Activated naive CD4-positive, alpha-beta T cell treated with anti-CD3 and anti-CD28 coated beads, Interleukin-2, amount 50 U/mL, for 24 hours (primary cell): ENCODE measurements around the gene TBC1D24.

Experiments
- H3K27ac Mint-ChIP-seq: one replicate; pipeline ENCODE4 v1.8.0; 2021; ENCODE audit warnings: mild to moderate bottlenecking, mixed read lengths
- H3K27me3 Mint-ChIP-seq: one replicate; pipeline ENCODE4 v1.8.0; 2021; ENCODE audit warnings: mixed read lengths
- H3K36me3 Mint-ChIP-seq: one replicate; pipeline ENCODE4 v1.8.0; 2021; ENCODE audit warnings: mixed read lengths
- H3K4me1 Mint-ChIP-seq: one replicate; pipeline ENCODE4 v1.8.0; 2021; ENCODE audit warnings: mixed read lengths
- H3K4me3 Mint-ChIP-seq: one replicate; pipeline ENCODE4 v1.8.0; 2021; ENCODE audit warnings: mild to moderate bottlenecking, mixed read lengths
- H3K9me3 Mint-ChIP-seq: one replicate; pipeline ENCODE4 v1.8.0; 2021; ENCODE audit warnings: mixed read lengths

TBC1D24 gene

GRCh38 chr16:2520784-2521531, 46.0 kb downstream of the TBC1D24 start:
- peaks cover 50% of the 10 kb centered on the region for H3K4me1 Mint-ChIP-seq
- peak overlapping the region; percentile 85 for H3K4me3 Mint-ChIP-seq
- no peaks in the 10 kb centered on the region for H3K9me3 Mint-ChIP-seq
- H3K27ac Mint-ChIP-seq, result peak overlapping the region; percentile 96
- H3K36me3 Mint-ChIP-seq, result peaks cover 4% of the 10 kb centered on the region
- H3K27me3 Mint-ChIP-seq, result no peaks in the 10 kb centered on the region

DNA sequence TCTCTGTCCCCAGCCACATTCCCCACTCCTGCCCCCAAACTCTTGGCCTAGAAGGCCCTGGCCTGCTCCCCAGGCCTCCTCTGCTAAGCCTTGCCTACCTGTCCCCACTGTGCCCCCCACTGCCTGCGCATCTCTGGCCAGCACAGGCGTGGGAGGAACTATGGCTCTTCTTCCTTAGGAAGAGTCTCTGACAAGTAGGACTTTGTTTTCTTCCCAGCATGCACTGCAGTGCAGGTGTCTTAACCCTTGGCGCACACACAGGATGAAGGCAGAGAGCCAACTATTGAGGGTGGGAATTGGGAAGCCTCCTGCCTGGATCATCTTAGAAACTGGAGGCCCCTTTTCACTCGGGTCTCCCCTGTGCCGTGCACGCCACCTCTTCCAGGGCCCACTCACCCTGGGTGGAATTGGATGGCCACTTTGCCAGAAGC, 48.9 kb downstream of the TBC1D24 start:
- Mint-ChIP-seq H3K27ac (no peak overlapping the region), H3K4me3 (no peak overlapping the region)

GRCh38 chr16:2524339-2524938, 49.5 kb downstream of the TBC1D24 start:
- H3K27ac Mint-ChIP-seq, result no peak overlapping the region
- no peaks in the 10 kb centered on the region for H3K27me3 Mint-ChIP-seq
- no peak overlapping the region for H3K4me3 Mint-ChIP-seq
- H3K4me1 Mint-ChIP-seq, result peaks cover 19% of the 10 kb centered on the region
- H3K9me3 Mint-ChIP-seq, result no peaks in the 10 kb centered on the region
- H3K36me3 Mint-ChIP-seq, result peaks cover 4% of the 10 kb centered on the region

More for the DNA sequence above, 48.9 kb downstream of the TBC1D24 start:
- Mint-ChIP-seq H3K4me1 (peaks cover 24% of the 10 kb centered on the region), H3K9me3 (no peaks in the 10 kb centered on the region), H3K36me3 (peaks cover 4% of the 10 kb centered on the region), H3K27me3 (no peaks in the 10 kb centered on the region)

DNA sequence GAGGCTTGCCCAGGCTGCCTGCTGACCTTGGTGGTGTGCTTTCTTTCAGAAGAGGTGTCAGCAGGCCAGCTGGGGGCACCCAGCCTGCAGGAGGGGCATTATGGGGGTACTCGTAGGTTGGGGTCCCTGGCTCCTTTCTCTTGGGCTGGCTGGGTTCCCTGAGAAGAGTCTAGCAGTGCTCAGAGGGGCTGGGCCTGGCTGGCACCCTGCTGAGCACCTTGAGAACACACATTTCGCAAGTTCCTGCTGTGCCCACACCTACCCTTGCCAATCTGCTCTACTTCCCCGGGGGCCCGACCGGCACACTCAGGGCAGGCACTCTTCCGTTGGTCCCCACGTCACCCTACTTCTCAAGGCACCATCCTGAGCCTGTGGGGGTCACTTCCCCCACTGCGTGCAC, 51.2 kb downstream of the TBC1D24 start:
- H3K27ac Mint-ChIP-seq, result no peak overlapping the region
- peaks cover 14% of the 10 kb centered on the region for H3K4me1 Mint-ChIP-seq
- no peaks in the 10 kb centered on the region for H3K27me3 Mint-ChIP-seq
- no peaks in the 10 kb centered on the region for H3K9me3 Mint-ChIP-seq
- no peak overlapping the region for H3K4me3 Mint-ChIP-seq
- peaks cover 1% of the 10 kb centered on the region for H3K36me3 Mint-ChIP-seq

- no peak overlapping the region for H3K4me3 Mint-ChIP-seq
- no peaks in the 10 kb centered on the region for H3K9me3 Mint-ChIP-seq
- H3K36me3 Mint-ChIP-seq, result peaks cover 1% of the 10 kb centered on the region
- H3K4me1 Mint-ChIP-seq, result peaks cover 10% of the 10 kb centered on the region
- H3K27me3 Mint-ChIP-seq, result no peaks in the 10 kb centered on the region
- no peak overlapping the region for H3K27ac Mint-ChIP-seq
Observed at GRCh38 chr16:2527071-2527783, 52.3 kb downstream of the TBC1D24 start.

DNA sequence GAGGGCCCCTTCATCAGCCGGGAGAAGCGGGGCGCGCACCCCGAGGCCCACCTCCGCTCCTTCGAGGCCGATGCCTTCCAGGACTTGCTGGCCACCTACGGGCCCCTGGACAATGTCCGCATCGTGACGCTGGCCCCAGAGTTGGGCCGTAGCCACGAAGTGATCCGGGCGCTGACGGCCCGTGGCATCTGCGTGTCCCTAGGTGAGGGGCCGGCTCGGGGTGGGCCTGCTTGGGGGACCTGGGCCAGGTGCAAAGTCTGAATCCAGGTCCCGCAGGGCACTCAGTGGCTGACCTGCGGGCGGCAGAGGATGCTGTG, 52.8 kb downstream of the TBC1D24 start:
- Mint-ChIP-seq H3K4me1 (peaks cover 14% of the 10 kb centered on the region), H3K27me3 (no peaks in the 10 kb centered on the region), H3K27ac (no peak overlapping the region), H3K36me3 (peaks cover 1% of the 10 kb centered on the region), H3K9me3 (no peaks in the 10 kb centered on the region), H3K4me3 (no peak overlapping the region)

GRCh38 chr16:2528161-2529060, 53.5 kb downstream of the TBC1D24 start:
- Mint-ChIP-seq H3K4me3 (no peak overlapping the region), H3K27me3 (no peaks in the 10 kb centered on the region), H3K9me3 (no peaks in the 10 kb centered on the region), H3K36me3 (peaks cover 1% of the 10 kb centered on the region), H3K4me1 (peaks cover 16% of the 10 kb centered on the region), H3K27ac (no peak overlapping the region)

- Mint-ChIP-seq H3K27me3 (no peaks in the 10 kb centered on the region), H3K27ac (no peak overlapping the region), H3K9me3 (no peaks in the 10 kb centered on the region), H3K4me3 (no peak overlapping the region), H3K4me1 (peaks cover 14% of the 10 kb centered on the region), H3K36me3 (no peaks in the 10 kb centered on the region)
Observed at GRCh38 chr16:2529061-2529931, 54.4 kb downstream of the TBC1D24 start.

- no peaks in the 10 kb centered on the region for H3K27me3 Mint-ChIP-seq
- no peaks in the 10 kb centered on the region for H3K36me3 Mint-ChIP-seq
- no peak overlapping the region for H3K4me3 Mint-ChIP-seq
- peaks cover 10% of the 10 kb centered on the region for H3K4me1 Mint-ChIP-seq
- H3K27ac Mint-ChIP-seq, result no peak overlapping the region
- H3K9me3 Mint-ChIP-seq, result no peaks in the 10 kb centered on the region
Observed at GRCh38 chr16:2529961-2530628, 55.2 kb downstream of the TBC1D24 start.

GRCh38 chr16:2530629-2531318, 55.8 kb downstream of the TBC1D24 start:
- Mint-ChIP-seq H3K9me3 (no peaks in the 10 kb centered on the region), H3K4me1 (peaks cover 10% of the 10 kb centered on the region), H3K4me3 (peak overlapping the region; percentile 93), H3K27me3 (no peaks in the 10 kb centered on the region), H3K36me3 (no peaks in the 10 kb centered on the region), H3K27ac (peak overlapping the region; percentile 77)

DNA sequence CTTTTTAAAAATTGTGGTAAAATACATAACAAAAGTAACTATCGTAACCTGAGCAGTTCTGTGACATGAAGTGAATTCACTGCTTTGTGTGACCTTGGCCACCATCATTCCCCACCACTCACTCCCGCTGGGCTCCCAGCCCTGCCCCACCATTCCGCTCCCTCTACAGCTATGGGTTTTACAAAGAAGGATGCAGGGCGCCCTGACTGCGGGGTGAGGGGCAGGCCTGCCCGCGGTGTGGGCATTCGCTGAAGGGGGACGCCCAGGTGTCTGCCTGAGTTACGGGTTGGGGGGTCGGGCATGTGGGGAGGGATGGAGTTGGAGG, 56.4 kb downstream of the TBC1D24 start, which contains the start of gene CEMP1:
Gene CEMP1 (minus strand): TSS at position 38 of the 325 bp plus-strand sequence. CDS start 335 bp downstream, outside the sequence.
- Mint-ChIP-seq H3K9me3 (no peaks in the 10 kb centered on the region), H3K27ac (peak within 1 kb of the TSS; percentile 97), H3K4me1 (peaks cover 10% of the 10 kb centered on the region), H3K36me3 (no peaks in the 10 kb centered on the region), H3K4me3 (peak within 1 kb of the TSS; percentile 93), H3K27me3 (no peaks in the 10 kb centered on the region)

DNA sequence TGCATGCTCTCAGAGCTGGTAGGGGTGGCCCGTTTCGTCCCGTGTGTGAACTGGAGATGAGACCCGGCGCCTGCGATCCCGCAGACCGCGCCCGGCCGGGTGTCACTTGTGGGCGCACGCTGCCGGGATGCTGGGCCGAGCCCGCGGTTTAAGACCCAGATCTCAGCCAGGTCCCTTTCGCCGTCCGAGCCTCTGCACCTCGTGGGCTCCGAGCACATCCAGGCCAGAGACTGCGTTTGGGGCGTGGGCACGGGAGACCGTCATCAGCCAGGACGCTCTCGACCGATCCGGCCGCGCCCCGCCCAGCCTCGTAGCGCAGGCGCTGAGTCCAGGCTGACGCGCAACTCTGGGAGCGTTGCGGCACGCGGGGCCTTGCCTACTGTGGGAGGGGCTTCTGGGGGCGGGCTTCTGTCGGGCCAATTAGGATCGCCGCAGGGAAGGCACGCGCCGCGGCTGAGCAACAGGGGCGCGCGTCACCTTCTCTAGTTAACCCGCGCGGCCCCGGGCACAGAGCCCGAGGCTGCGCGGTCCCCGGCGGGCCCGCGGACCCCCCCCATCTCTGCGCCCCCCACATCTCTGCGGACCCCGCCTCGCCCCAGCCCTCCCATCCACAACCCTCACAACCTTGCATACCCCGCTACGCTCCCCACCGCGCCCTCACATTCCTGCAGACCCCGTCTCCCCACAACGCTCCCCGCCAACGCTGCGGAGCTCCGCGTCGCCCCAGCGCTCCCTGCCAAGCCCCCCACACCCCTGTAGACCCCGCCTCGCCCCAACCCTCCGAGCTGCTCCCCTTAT, 57.0 kb downstream of the TBC1D24 start:
- Mint-ChIP-seq H3K9me3 (no peaks in the 10 kb centered on the region), H3K4me3 (peak overlapping the region; percentile 93), H3K36me3 (no peaks in the 10 kb centered on the region), H3K27ac (peak overlapping the region; percentile 97), H3K4me1 (peaks cover 10% of the 10 kb centered on the region), H3K27me3 (no peaks in the 10 kb centered on the region)

- Mint-ChIP-seq H3K9me3 (no peaks in the 10 kb centered on the region), H3K27ac (peak overlapping the region; percentile 97), H3K4me3 (peak overlapping the region; percentile 93), H3K27me3 (no peaks in the 10 kb centered on the region), H3K36me3 (no peaks in the 10 kb centered on the region), H3K4me1 (peaks cover 15% of the 10 kb centered on the region)
Observed at GRCh38 chr16:2532494-2533141, 57.7 kb downstream of the TBC1D24 start.
